Measurements from ENCODE around the gene TBC1D22A. TPM values are rescaled to one million over a fixed set of nuclear protein-coding genes. Genes with fewer than 3 reads are reported as not detected.

Gene TBC1D22A
- total RNA-seq, 1 experiment from 2014 or later, result 26.0 TPM

GRCh38 chr22:47060718-47061117 lies 298.3 kb downstream of the TBC1D22A start:
- no peaks in the 10 kb centered on the region for H3K27me3 Mint-ChIP-seq (ENCODE audit: insufficient read depth, unreplicated experiment)
- H3K4me1 Mint-ChIP-seq (ENCODE audit: insufficient read depth, unreplicated experiment), result no peaks in the 10 kb centered on the region
- no TSS peak for BruUV-seq (replicated peaks)
- H3K36me3 Mint-ChIP-seq (ENCODE audit: insufficient read depth, unreplicated experiment), result peaks cover 18% of the 10 kb centered on the region
- ChIA-PET POLR2A (interaction anchor here (0.6 kb wide), 1 partner anchor 198 kb away, joined by 4 read pairs; no protein-coding TSS in a partner anchor), CTCF (no interaction called here)
- intact Hi-C loops (cut with micrococcal nuclease), result no loop called here
- no peaks in the 10 kb centered on the region for H3K9me3 Mint-ChIP-seq (ENCODE audit: unreplicated experiment)
- H3K27ac Mint-ChIP-seq (ENCODE audit: low read depth, unreplicated experiment), result no peak overlapping the region
- no peak for DNase-seq (ENCODE audit: unreplicated experiment)
- no peak overlapping the region for H3K4me3 Mint-ChIP-seq (ENCODE audit: unreplicated experiment)
- TF ChIP-seq CTCF (IDR thresholded peaks at IDR 0.05; ENCODE audit: unreplicated experiment), result no peak

DNA sequence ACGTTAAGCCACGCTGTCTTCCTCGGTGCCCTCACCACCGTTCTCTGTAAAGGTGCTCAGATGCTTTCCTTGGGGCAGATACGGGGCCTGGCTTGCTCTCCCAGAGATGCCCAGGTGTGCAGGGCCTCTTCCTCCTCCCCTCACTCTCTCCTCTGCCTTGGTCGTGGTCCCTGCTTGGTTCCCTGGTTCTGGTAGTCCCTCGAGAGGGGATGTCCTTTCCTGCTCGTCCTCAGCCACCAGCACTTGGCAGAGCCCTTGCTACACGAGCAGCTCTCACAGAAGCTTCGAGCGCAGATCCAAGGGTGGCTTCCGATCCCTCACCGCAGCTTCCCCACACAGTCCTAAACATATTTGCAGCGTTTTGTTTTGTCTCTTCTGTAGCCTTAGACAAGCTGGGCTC lies 298.8 kb downstream of the TBC1D22A start:
- no TSS peak for BruUV-seq (replicated peaks)
- no peak for DNase-seq (ENCODE audit: unreplicated experiment)
- H3K27ac Mint-ChIP-seq (ENCODE audit: low read depth, unreplicated experiment), result no peak overlapping the region
- POLR2A ChIA-PET, result no interaction called here
- no peaks in the 10 kb centered on the region for H3K27me3 Mint-ChIP-seq (ENCODE audit: insufficient read depth, unreplicated experiment)
- H3K4me3 Mint-ChIP-seq (ENCODE audit: unreplicated experiment), result no peak overlapping the region
- H3K4me1 Mint-ChIP-seq (ENCODE audit: insufficient read depth, unreplicated experiment), result no peaks in the 10 kb centered on the region
- intact Hi-C loops (cut with micrococcal nuclease), result no loop called here
- CTCF ChIA-PET, result interaction anchor here (0.6 kb wide), 1 partner anchor 651 kb away, joined by 3 read pairs; no protein-coding TSS in a partner anchor
- H3K36me3 Mint-ChIP-seq (ENCODE audit: insufficient read depth, unreplicated experiment), result peaks cover 17% of the 10 kb centered on the region
- H3K9me3 Mint-ChIP-seq (ENCODE audit: unreplicated experiment), result no peaks in the 10 kb centered on the region
- no peak for TF ChIP-seq CTCF (IDR thresholded peaks at IDR 0.05; ENCODE audit: unreplicated experiment)

- H3K4me1 Mint-ChIP-seq (ENCODE audit: insufficient read depth, unreplicated experiment), result no peaks in the 10 kb centered on the region
- ChIA-PET CTCF (no interaction called here), POLR2A (interaction anchor here (0.6 kb wide), 1 partner anchor 13 kb away, joined by 3 read pairs; no protein-coding TSS in a partner anchor)
- no peaks in the 10 kb centered on the region for H3K27me3 Mint-ChIP-seq (ENCODE audit: insufficient read depth, unreplicated experiment)
- DNase-seq (ENCODE audit: unreplicated experiment), result no peak
- H3K9me3 Mint-ChIP-seq (ENCODE audit: unreplicated experiment), result no peaks in the 10 kb centered on the region
- peaks cover 13% of the 10 kb centered on the region for H3K36me3 Mint-ChIP-seq (ENCODE audit: insufficient read depth, unreplicated experiment)
- no peak overlapping the region for H3K27ac Mint-ChIP-seq (ENCODE audit: low read depth, unreplicated experiment)
- intact Hi-C loops (cut with micrococcal nuclease), result no loop called here
- BruUV-seq (replicated peaks), result no TSS peak
- H3K4me3 Mint-ChIP-seq (ENCODE audit: unreplicated experiment), result no peak overlapping the region
- no peak for TF ChIP-seq CTCF (IDR thresholded peaks at IDR 0.05; ENCODE audit: unreplicated experiment)
These were observed 299.7 kb downstream of the TBC1D22A start for GRCh38 chr22:47062126-47062525.

- CTCF ChIA-PET, result no interaction called here
These were observed 300.6 kb downstream of the TBC1D22A start for GRCh38 chr22:47063071-47063509.

More at GRCh38 chr22:47063071-47063509, 300.6 kb downstream of the TBC1D22A start:
- Mint-ChIP-seq H3K9me3 (ENCODE audit: unreplicated experiment) (no peaks in the 10 kb centered on the region), H3K27ac (ENCODE audit: low read depth, unreplicated experiment) (no peak overlapping the region), H3K4me3 (ENCODE audit: unreplicated experiment) (no peak overlapping the region), H3K4me1 (ENCODE audit: insufficient read depth, unreplicated experiment) (no peaks in the 10 kb centered on the region), H3K27me3 (ENCODE audit: insufficient read depth, unreplicated experiment) (no peaks in the 10 kb centered on the region), H3K36me3 (ENCODE audit: insufficient read depth, unreplicated experiment) (peaks cover 13% of the 10 kb centered on the region)
- no peak for TF ChIP-seq CTCF (IDR thresholded peaks at IDR 0.05; ENCODE audit: unreplicated experiment)
- intact Hi-C loops (cut with micrococcal nuclease), result no loop called here
- DNase-seq (ENCODE audit: unreplicated experiment), result no peak
- POLR2A ChIA-PET, result no interaction called here
- no TSS peak for BruUV-seq (replicated peaks)
